ENCODE data around the gene KRTAP5-5.
"Not testable (repeated sequence)": the region's sequence is repeated elsewhere in the genome, so short reads cannot be mapped to it uniquely, and the experiment has no call there.

Gene KRTAP5-5

GRCh38 chr11:1607901-1608300 is 21.7 kb upstream of the KRTAP5-5 start:
- DNase-seq: not testable (repeated sequence)

- DNase-seq: no peak
Observed at GRCh38 chr11:1608363-1608762, 21.2 kb upstream of the KRTAP5-5 start, which contains the start of gene KRTAP5-3. Gene KRTAP5-3 (minus strand): TSS chr11:1608463. CDS start chr11:1608385, 78 bp downstream.

DNA sequence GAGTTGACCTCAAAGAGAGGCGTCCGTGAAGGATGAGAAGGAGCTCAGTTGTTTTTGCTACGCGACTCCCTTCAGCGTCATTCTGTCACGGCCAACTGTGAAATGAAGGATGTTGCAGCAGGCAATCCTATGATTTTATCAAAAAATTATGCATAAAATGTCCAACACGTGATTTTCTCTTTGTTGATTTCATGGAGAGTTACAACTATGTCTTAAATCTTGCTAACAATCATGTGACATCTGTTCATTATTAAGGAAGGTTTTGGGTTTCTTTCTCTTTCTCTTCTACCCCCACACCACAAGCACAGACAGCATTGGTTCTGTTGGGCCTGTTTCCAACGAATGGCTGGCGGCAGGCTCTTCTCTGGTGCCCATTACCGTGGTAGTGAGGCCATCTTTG is 11.3 kb upstream of the KRTAP5-5 start:
- DNase-seq: no peak

- DNase-seq: no peak
Observed at GRCh38 chr11:1619449-1619848, 10.1 kb upstream of the KRTAP5-5 start.

GRCh38 chr11:1622086-1622485 is 7.5 kb upstream of the KRTAP5-5 start, which contains the start of gene KRTAP5-4:
Gene KRTAP5-4 (minus strand): TSS chr11:1622138. CDS start chr11:1622093, 45 bp downstream.
- DNase-seq: no peak

DNA sequence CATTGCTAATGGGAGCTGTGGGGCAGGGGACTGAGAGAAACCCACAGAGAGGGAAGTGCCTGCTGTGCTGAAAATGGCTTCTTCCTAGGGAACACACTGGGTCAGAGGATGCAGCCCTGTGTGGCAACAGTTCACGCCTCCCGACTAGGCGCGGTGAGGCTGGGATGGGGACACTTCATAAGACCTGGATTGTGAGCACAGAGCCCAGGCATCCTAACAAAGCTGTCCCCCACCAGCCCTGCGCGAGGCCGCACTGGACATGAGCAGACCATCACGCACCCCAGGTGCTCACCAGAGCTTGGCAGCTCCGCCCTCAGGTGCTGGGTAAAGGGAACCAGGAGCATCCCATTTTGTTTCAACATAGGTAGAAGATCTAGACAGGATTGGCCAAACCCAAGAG is 5.9 kb upstream of the KRTAP5-5 start:
- DNase-seq: no peak

DNA sequence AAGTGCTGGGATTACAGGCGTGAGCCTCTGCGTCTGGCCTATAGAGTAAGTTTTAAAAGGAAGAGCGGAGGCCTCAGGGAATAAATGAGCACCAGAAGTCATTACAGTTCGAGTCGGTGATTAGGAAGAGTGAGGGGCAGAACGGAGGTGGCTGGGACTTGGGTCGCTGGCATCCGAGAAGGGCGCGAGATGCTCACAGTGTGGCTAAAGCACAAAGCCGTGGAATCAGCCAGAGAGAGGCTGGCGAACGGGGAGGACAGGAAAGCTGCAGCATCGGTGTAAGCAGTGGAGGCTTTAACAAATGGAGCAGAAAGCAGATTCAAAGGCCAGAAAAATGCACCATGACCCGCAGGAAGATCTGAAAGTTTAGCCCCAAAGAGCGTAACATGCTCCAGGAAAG is 5.0 kb upstream of the KRTAP5-5 start:
- no peak for DNase-seq

DNA sequence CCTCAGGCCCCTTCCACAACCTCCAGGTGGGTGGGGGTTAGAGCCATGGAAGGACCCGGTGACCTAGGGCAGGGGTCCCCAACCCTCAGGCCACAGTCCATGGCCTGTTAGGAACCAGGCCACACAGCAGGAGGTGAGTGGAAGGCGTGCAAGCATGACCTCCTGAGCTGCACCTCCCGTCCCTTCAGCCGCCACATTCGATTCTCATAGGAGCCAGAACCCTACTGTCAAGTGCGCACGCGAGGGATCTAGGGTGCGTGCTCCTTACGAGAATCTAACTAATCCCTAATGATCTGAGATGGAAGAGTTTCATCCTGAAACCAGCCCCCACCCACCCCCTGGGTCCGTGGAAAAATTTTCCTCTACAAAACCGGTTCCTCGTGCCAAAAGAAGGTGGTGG is 4.0 kb upstream of the KRTAP5-5 start:
- no peak for DNase-seq

DNA sequence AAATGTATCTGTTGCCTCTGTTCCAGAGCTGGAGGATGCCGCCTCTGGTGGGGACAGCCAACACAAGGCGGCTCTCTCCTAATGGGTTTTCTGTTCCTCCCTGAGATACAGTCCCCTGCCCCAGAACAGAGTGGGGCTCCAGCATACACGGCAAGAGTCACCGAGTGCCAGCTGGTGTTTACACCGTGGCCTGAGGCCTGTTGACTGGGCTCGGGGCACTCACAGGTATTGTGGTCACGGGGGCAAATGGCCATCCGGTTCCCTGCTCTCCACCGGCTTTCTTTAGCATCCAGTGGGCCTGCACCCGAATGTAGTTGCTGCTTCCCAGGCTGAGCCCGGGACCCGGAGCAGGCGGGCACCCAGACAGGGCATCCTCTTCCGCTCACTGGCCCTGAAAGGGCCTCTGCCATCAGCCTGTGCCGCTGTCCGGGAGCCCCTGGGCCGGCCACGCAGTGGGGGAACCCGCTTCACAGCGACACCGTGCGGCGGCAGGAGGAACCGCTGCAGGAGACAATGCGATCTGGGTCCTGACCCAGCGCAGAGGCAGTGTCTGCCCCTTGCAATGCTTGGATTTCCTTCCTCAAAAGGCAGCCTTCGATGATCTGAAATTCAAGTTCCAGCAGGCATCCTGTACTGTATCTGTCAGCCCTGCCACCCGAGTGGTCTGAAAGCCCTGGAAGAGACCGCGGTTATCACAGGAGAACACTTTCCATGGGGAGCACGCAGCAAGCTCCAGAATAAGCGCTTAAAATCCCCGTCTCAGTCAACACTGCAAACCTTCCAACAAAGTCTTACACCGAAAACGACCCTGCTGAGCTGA is 859 bp upstream of the KRTAP5-5 start:
- no peak for DNase-seq

GRCh38 chr11:1630271-1630670 is 696 bp downstream of the KRTAP5-5 start:
- DNase-seq: no peak

DNA sequence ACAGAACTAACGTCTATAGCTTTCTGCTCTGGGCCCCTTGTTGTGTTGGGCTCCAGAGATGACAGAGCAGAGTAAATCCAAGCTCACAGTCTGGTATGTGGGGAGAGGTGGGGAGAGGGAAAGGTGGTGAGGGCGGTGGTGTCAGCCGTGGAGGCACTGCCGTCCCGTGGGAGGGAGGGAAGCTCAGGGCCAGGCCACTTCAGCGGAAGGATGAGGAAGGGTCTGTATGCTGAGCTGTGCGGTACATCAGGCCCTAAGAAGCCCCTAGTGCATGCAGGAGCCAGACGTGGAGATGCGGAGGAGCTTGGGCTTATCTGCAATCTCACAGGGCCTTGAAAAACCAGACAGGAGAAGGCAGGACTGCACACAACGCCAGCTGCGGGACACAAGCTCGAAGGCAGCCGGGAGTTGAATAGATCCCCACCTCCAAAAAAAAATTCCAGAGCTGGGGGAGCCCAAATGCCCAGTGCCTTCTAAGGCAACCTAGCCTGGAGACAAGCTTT is 1.5 kb downstream of the KRTAP5-5 start:
- DNase-seq: no peak

GRCh38 chr11:1632053-1632714 is 2.6 kb downstream of the KRTAP5-5 start:
- no peak for DNase-seq

DNA sequence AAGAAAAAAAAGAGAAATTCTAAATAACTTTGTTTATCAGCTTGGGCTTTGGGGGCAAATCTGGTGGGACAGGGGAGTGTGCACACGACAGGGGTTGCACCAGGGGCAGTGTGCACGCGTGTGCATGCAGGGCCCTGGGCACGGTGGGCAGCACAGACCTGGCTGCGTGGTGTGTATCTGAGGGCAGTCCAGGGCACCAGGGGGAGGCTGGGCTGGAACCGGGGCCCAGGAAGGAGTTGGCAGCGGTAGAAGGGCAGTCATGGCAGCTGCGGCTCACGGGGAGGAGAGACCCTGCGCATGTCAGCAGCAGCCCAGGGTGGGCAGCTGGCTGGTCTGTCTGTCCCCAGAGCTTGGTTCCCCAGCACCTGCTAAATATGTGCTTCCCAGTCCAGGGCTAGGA is 4.3 kb downstream of the KRTAP5-5 start:
- no peak for DNase-seq

GRCh38 chr11:1636291-1636950 is 6.8 kb downstream of the KRTAP5-5 start:
- no peak for DNase-seq

- DNase-seq: no peak
Observed at GRCh38 chr11:1637628-1638027, 8.1 kb downstream of the KRTAP5-5 start.

DNA sequence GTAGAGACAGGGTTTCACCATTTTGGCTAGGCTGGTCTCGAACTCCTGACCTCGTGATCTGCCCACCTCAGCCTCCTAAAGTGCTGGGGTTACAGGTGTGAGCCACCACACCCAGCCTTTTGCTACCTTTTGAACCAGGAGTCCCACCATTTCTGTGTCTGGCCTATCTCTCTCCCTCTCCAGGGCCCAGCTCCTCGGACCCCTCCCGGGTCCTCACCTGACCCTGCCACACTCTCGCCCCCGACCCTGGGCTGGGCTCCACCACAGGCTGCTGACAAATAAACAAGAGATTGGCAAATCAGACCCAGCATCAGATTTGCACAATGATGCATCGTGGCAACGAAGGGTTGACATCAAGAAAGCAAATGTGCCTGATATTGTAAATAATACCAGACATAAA is 8.8 kb downstream of the KRTAP5-5 start:
- DNase-seq: no peak

- no peak for DNase-seq
Observed at GRCh38 chr11:1639102-1639620, 9.6 kb downstream of the KRTAP5-5 start.

DNA sequence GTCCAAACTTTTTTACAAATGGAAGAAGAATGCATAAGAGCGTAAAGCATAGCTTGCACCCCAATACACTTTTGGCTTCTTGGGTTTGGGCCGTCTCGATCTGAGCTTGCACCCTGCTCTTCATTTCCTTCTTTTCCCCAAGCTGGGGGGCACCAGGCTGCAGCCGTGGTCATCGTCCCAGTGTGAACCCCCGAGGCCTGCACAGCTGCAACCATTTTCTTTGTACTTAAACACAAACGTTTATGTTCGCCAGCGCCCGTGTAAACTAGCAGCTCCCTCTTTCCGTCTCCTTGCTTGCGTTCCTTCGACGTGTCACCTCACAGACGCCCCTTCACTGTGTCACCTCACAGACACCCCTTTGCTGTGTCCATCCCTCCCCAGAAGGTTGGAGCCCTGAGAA is 10.1 kb downstream of the KRTAP5-5 start:
- DNase-seq: no peak

- no peak for DNase-seq
Observed at GRCh38 chr11:1640076-1640946, 10.7 kb downstream of the KRTAP5-5 start.

GRCh38 chr11:1641096-1641495 is 11.5 kb downstream of the KRTAP5-5 start:
- no peak for DNase-seq

DNA sequence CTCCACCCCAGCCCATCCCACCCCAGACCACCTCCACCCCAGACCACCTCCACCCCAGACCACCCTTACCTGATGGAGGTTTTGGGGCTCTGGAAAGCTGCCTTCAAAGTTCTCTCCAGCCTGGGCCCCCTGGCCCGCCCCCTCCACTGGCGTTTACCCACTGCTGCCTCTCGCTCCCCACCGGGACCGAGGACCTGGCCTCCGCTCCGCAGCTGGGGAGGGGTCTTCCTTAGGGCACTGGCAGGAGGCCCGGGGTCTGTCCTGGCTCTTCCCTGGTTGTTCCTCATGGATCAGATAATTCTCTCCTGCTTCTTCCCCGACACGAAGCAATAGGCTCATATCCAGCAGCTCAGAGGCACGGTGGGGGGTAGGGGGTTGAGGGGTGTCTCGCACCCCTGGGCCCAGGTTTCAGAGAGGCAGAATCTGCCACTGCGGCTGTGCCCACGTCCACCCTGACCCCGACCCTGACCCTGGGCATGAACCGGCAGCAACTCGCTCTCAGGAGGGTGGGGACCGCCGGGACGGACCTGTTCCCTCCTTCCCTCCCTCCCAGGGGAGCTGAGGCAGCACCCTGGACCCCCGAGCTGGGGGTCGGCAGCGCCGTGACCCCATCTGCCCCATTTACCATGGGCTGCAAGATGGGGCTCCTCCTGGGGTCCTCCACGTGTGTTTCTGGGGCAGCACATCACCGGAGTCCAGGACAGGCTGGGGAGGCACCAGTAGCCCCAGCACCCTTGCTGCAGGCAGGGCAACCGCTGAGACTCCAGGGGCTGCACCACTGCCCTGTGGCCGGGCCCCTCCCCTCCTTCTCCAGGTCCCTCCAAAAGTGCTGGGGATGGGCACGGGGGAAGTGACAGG is 12.9 kb downstream of the KRTAP5-5 start:
- DNase-seq: no peak
